GM19025 (cell line): ENCODE results near the gene GAGE12F.
"Not testable (repeated sequence)": the region's sequence is repeated elsewhere in the genome, so short reads cannot be mapped to it uniquely, and the experiment has no call there.

Experiments used
- ATAC-seq: cut with Tn5 transposase; IDR thresholded peaks from one replicate; pipeline ENCODE4 v1.9.1; 2021; ENCODE audit warnings: mild to moderate bottlenecking, low read depth, moderate library complexity; ENCODE audit not compliant: unreplicated experiment

Gene GAGE12F, protein sequence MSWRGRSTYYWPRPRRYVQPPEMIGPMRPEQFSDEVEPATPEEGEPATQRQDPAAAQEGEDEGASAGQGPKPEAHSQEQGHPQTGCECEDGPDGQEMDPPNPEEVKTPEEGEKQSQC

GRCh38 chrX:49560542-49560941 is at the start of gene GAGE12F:
TSS of gene GAGE12F (plus strand) at chrX:49560842. CDS start at chrX:49561997, 1,155 bp downstream.
- not testable (repeated sequence) for ATAC-seq

DNA sequence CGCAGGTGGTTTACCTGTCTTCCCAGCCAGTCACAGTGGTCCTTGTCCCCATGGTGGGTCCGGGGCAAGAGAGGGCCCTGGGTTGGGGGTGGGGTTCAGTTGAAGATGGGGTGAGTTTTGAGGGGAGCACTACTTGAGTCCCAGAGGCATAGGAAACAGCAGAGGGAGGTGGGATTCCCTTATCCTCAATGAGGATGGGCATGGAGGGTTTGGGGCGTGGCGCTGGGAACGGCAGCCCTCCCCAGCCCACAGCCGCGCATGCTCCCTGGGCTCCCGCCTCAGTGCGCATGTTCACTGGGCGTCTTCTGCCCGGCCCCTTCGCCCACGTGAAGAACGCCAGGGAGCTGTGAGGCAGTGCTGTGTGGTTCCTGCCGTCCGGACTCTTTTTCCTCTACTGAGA is 28.8 kb upstream of the GAGE12F start, which contains the start of gene GAGE12C:
Gene GAGE12C, plus strand, starts transcription at position 301 of the 400 bp plus-strand sequence. CDS start 1,155 bp downstream, outside the sequence.
- ATAC-seq: not testable (repeated sequence)

GRCh38 chrX:49541433-49541832 is 19.2 kb upstream of the GAGE12F start, which contains the start of gene GAGE12D:
TSS of gene GAGE12D (plus strand) at chrX:49541733. CDS start at chrX:49542888, 1,155 bp downstream.
- not testable (repeated sequence) for ATAC-seq

- ATAC-seq: not testable (repeated sequence)
Measured at GRCh38 chrX:49550989-49551388, 9.7 kb upstream of the GAGE12F start, which contains the start of gene GAGE12E. TSS of gene GAGE12E (plus strand) at chrX:49551289. CDS start at chrX:49552444, 1,155 bp downstream.

DNA sequence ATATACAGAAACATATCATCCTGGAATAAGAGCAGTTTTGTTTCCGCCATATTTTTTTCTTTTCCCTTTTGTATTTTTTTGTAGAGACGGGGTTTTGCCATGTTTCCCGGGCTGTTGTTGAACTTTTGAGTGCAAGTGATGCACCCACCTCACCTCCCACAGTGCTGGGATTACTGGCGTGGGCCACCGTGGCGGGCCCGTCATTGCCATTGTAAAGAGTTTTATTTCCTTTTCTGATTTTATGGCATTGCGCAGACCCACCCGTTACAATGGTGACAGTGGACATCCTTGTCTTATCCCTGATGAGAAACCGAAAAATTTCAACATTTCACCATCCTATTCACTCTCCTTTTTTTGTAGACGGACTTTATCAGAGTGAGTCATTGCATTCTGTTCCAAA is 8.1 kb downstream of the GAGE12F start:
- ATAC-seq: not testable (repeated sequence)

GRCh38 chrX:49569152-49569551 is 8.5 kb downstream of the GAGE12F start:
- ATAC-seq: not testable (repeated sequence)

GRCh38 chrX:49570100-49570499 is 9.5 kb downstream of the GAGE12F start, which contains the start of gene GAGE12G:
TSS of gene GAGE12G (plus strand) at chrX:49570400. CDS start at chrX:49571555, 1,155 bp downstream.
- ATAC-seq: not testable (repeated sequence)

DNA sequence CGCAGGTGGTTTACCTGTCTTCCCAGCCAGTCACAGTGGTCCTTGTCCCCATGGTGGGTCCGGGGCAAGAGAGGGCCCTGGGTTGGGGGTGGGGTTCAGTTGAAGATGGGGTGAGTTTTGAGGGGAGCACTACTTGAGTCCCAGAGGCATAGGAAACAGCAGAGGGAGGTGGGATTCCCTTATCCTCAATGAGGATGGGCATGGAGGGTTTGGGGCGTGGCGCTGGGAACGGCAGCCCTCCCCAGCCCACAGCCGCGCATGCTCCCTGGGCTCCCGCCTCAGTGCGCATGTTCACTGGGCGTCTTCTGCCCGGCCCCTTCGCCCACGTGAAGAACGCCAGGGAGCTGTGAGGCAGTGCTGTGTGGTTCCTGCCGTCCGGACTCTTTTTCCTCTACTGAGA is 19.0 kb downstream of the GAGE12F start, which contains the start of gene GAGE12H:
Gene GAGE12H, plus strand, starts transcription at position 301 of the 400 bp plus-strand sequence. CDS start 1,155 bp downstream, outside the sequence.
- not testable (repeated sequence) for ATAC-seq

- not testable (repeated sequence) for ATAC-seq
Measured at GRCh38 chrX:49589196-49589595, 28.6 kb downstream of the GAGE12F start, which contains the start of gene GAGE2A. TSS of gene GAGE2A (plus strand) at chrX:49589496. CDS start at chrX:49590651, 1,155 bp downstream.

GRCh38 chrX:49589769-49590478 is 29.3 kb downstream of the GAGE12F start:
- ATAC-seq: not testable (repeated sequence)

- not testable (repeated sequence) for ATAC-seq
Measured at GRCh38 chrX:49590488-49590887, 29.8 kb downstream of the GAGE12F start.

- not testable (repeated sequence) for ATAC-seq
Measured at GRCh38 chrX:49598720-49599119, 38.1 kb downstream of the GAGE12F start, which contains the start of gene GAGE1. TSS of gene GAGE1 (plus strand) at chrX:49599020. CDS start at chrX:49600175, 1,155 bp downstream.

DNA sequence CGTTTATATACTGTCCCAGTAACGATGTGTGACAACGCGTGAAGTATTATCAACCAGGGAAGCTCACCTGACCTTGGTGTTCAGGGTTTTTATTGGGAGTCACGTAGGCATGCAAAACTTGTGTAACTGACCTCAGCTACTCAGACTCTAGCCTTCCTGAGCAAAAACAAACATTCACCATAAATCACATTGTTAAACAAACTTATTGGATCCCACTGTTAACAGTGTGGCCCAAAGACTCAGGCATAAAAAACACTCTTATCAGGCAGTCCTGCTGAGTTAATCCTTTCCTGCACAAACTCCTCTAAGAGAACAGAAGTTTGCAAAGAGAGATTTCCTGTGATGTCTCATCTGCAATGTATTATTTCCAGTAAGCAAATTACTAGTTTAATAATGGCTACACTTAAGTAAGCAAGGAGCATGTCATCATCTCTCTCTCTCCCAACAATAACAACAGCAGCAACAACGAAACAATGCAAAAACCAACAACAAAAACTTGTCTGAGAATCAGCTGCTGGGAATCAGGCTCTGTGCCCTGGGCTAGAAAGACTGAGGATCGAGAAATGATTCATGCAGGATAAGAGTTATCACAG is 50.2 kb downstream of the GAGE12F start:
- no peak for ATAC-seq
